ENCODE data around the gene NT5DC1. TPM values are rescaled to one million over a fixed set of nuclear protein-coding genes. Genes with fewer than 3 reads are reported as not detected.

Gene NT5DC1
- polyA plus RNA-seq, 4 donors, result 18.4 to 59.5 (median 24.7) TPM

DNA sequence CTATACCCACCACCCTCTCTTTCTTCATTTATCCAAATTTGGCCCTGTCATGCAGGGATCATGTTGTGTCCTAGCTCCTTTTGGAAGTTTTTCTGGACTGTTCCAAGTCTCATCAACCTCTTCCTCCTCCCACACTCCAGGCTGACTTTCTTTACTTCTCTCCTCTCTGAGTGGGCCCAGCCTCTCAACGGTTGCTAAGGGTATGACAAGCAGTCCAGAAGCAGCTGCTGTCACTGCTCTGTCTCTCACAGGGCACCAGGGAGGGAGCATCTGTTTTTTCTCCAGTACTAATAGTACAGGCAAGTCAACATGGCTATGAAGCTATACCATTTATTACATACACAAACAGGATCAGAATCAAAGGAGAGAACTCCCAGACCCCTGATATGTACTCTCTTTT is 8.2 kb downstream of the NT5DC1 start:
- peaks cover 2 to 22% (median 20%) of the 10 kb centered on the region in 3 donors for H3K36me3 ChIP-seq (ENCODE audit: control insufficient read depth in 3 of 3, insufficient read depth in 2 of 3, low read depth in 1 of 3, low read length in 3 of 3)
- 31 to 63% (median 61%) methylated on average over 1 of the region's 1 CpG for WGBS, 3 donors
- H3K9me3 ChIP-seq (ENCODE audit: control insufficient read depth in 2 of 2, insufficient read depth in 1 of 2, low read depth in 1 of 2, low read length in 1 of 2), result no peaks in the 10 kb centered on the region
- FAIRE-seq, result no peak
- no peak for DNase-seq
- H3K27me3 ChIP-seq (ENCODE audit: control insufficient read depth in 3 of 3, insufficient read depth in 3 of 3, low read length in 3 of 3), result no peaks in the 10 kb centered on the region
- H3K4me3 ChIP-seq (ENCODE audit: low read depth in 1 of 3, low read length in 3 of 3), result no peak overlapping the region
- peaks cover 3 to 15% (median 10%) of the 10 kb centered on the region in 3 donors for H3K4me1 ChIP-seq (ENCODE audit: control insufficient read depth in 3 of 3, insufficient read depth in 2 of 3, low read depth in 1 of 3, low read length in 2 of 3)
- no peak overlapping the region for H3K27ac ChIP-seq (ENCODE audit: low read depth in 1 of 3, low read length in 2 of 3)

DNA sequence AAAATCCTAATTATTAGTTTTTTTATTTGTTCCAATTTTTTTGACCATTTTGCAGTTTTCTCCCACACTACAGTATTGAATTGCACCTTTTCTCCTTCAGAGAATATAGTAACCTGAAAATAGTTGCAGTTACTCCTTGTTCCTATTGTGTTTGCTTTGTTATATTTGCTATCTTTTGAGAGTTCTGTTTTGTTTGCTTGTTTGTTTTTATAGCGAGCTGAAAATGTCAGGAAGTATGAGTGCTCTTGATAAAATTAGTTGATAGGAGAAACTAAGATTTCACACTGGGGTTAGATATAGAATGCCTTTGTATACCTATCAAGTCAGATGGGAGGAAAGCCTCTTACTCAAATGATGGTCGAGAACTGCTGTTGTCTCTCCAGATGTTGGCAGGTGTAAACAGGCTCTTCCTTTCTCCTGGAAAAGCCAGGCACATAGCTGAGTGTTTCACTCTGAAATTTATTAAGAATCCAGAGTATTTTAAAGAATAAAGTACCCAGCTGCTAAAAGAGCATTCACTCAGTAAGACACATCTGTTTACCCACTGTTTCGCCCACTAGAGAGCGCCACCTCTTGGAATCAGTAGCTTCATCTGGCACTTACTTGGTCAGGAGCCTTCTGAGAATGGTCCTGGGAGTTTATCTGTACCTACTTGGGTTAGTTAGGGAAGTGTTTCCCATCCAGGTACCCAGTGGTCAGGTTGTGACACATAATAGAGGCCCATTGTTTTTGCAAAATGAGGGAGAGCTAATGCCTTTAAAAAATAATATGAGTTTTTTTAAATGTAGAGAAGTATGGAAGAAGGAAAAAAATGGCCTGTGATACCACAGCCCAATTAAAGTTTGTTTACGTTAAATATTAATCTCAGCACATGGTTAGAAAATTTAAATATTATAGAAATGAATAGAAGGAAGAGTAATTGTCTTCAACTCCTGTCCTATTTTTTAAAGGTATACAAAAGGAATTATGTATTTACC is 11.2 kb downstream of the NT5DC1 start:
- WGBS, 3 donors, result 71 to 90% (median 85%) methylated on average over 5 of the region's 5 CpGs
- no peaks in the 10 kb centered on the region for H3K27me3 ChIP-seq (ENCODE audit: control insufficient read depth in 3 of 3, insufficient read depth in 3 of 3, low read length in 3 of 3)
- no peaks in the 10 kb centered on the region for H3K9me3 ChIP-seq (ENCODE audit: control insufficient read depth in 2 of 2, insufficient read depth in 1 of 2, low read depth in 1 of 2, low read length in 1 of 2)
- peak; percentile 45 to 52 for DNase-seq
- H3K27ac ChIP-seq (ENCODE audit: low read depth in 1 of 3, low read length in 2 of 3), result no peak overlapping the region
- no peak for FAIRE-seq
- H3K4me1 ChIP-seq (ENCODE audit: control insufficient read depth in 3 of 3, insufficient read depth in 2 of 3, low read depth in 1 of 3, low read length in 2 of 3), result peaks cover 0 to 2% (median 0%) of the 10 kb centered on the region in 3 donors
- H3K36me3 ChIP-seq (ENCODE audit: control insufficient read depth in 3 of 3, insufficient read depth in 2 of 3, low read depth in 1 of 3, low read length in 3 of 3), result peaks cover 7 to 30% (median 25%) of the 10 kb centered on the region in 3 donors
- H3K4me3 ChIP-seq (ENCODE audit: low read depth in 1 of 3, low read length in 3 of 3), result no peak overlapping the region

DNA sequence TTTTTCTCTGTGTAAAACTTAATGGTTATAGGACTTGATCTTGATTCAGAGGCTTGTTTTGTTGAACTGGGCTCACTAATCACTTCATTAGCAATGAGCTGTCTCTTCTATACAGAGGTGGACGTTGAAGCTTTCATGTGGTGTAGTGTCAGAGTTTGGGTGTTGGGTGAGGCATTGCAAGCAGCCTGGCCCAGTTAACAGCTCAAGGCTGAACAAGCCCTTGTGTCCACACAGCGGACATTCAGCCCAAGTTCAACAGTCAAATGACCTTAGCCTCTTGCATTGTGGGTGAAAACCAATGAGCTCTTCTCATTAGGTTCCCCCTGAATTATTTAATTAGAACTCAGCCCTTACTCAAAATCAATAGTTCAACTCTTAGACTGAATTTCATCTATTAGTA is 12.7 kb downstream of the NT5DC1 start:
- Histone ChIP-seq H3K27ac (ENCODE audit: low read depth in 1 of 3, low read length in 2 of 3) (no peak overlapping the region), H3K9me3 (ENCODE audit: control insufficient read depth in 2 of 2, insufficient read depth in 1 of 2, low read depth in 1 of 2, low read length in 1 of 2) (no peaks in the 10 kb centered on the region), H3K36me3 (ENCODE audit: control insufficient read depth in 3 of 3, insufficient read depth in 2 of 3, low read depth in 1 of 3, low read length in 3 of 3) (peaks cover 7 to 34% (median 23%) of the 10 kb centered on the region in 3 donors), H3K4me1 (ENCODE audit: control insufficient read depth in 3 of 3, insufficient read depth in 2 of 3, low read depth in 1 of 3, low read length in 2 of 3) (no peaks in the 10 kb centered on the region), H3K27me3 (ENCODE audit: control insufficient read depth in 3 of 3, insufficient read depth in 3 of 3, low read length in 3 of 3) (no peaks in the 10 kb centered on the region), H3K4me3 (ENCODE audit: low read depth in 1 of 3, low read length in 3 of 3) (no peak overlapping the region)
- FAIRE-seq (no peak), DNase-seq (no peak)
- WGBS, 3 donors, result 94 to 98% (median 98%) methylated on average over 2 of the region's 2 CpGs

DNA sequence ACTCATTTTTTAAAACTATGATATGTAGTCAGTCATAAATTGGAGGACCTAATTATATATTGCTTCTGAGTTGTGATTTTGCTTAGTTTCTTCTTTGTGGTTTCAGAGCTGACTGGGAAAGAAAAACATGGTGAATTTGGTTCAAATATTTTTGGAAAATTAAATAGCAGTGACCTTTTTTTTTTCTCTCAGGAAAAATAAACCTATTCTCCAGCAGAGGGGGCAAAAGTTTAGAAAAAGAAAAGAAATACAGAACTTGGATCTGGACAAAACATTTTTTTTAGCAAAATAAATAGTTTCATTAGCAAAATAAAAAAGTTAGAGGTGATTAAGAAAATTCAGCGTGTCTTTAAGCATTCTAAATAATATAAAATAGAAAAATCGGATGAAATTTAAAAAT is 15.1 kb downstream of the NT5DC1 start:
- 88 to 92% (median 91%) methylated on average over 2 of the region's 2 CpGs for WGBS, 3 donors
- DNase-seq, result no peak
- H3K4me1 ChIP-seq (ENCODE audit: control insufficient read depth in 3 of 3, insufficient read depth in 2 of 3, low read depth in 1 of 3, low read length in 2 of 3), result no peaks in the 10 kb centered on the region
- H3K27ac ChIP-seq (ENCODE audit: low read depth in 1 of 3, low read length in 2 of 3), result no peak overlapping the region
- peaks cover 7 to 23% (median 19%) of the 10 kb centered on the region in 3 donors for H3K36me3 ChIP-seq (ENCODE audit: control insufficient read depth in 3 of 3, insufficient read depth in 2 of 3, low read depth in 1 of 3, low read length in 3 of 3)
- FAIRE-seq, result no peak
- H3K4me3 ChIP-seq (ENCODE audit: low read depth in 1 of 3, low read length in 3 of 3), result no peak overlapping the region
- no peaks in the 10 kb centered on the region for H3K27me3 ChIP-seq (ENCODE audit: control insufficient read depth in 3 of 3, insufficient read depth in 3 of 3, low read length in 3 of 3)
- H3K9me3 ChIP-seq (ENCODE audit: control insufficient read depth in 2 of 2, insufficient read depth in 1 of 2, low read depth in 1 of 2, low read length in 1 of 2), result peaks cover 0 to under 1% of the 10 kb centered on the region in 2 donors

DNA sequence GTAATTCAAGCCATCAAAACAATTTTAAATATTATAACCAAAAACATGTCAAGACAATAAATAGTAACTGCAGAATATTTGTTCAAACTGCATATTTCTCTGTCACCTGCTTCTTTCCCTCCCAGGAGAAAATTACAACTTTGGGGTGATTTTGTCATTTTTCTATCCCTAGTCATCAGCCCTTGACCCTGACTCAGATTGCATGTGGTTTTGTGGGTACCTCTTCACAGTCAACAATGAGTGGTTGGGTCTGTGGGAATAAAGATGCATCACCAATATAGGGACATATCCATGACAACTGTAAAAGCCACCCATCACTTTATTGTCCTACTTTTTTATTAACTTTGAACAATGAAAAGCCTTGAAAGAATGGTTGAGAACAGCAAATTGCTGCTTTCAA is 18.0 kb downstream of the NT5DC1 start:
- Histone ChIP-seq H3K36me3 (ENCODE audit: control insufficient read depth in 3 of 3, insufficient read depth in 2 of 3, low read depth in 1 of 3, low read length in 3 of 3) (peaks cover 7 to 28% (median 18%) of the 10 kb centered on the region in 3 donors), H3K4me3 (ENCODE audit: low read depth in 1 of 3, low read length in 3 of 3) (no peak overlapping the region), H3K27ac (ENCODE audit: low read depth in 1 of 3, low read length in 2 of 3) (no peak overlapping the region), H3K9me3 (ENCODE audit: control insufficient read depth in 2 of 2, insufficient read depth in 1 of 2, low read depth in 1 of 2, low read length in 1 of 2) (peaks cover 0 to 2% of the 10 kb centered on the region in 2 donors), H3K4me1 (ENCODE audit: control insufficient read depth in 3 of 3, insufficient read depth in 2 of 3, low read depth in 1 of 3, low read length in 2 of 3) (no peaks in the 10 kb centered on the region), H3K27me3 (ENCODE audit: control insufficient read depth in 3 of 3, insufficient read depth in 3 of 3, low read length in 3 of 3) (no peaks in the 10 kb centered on the region)
- no peak for FAIRE-seq
- no peak for DNase-seq

DNA sequence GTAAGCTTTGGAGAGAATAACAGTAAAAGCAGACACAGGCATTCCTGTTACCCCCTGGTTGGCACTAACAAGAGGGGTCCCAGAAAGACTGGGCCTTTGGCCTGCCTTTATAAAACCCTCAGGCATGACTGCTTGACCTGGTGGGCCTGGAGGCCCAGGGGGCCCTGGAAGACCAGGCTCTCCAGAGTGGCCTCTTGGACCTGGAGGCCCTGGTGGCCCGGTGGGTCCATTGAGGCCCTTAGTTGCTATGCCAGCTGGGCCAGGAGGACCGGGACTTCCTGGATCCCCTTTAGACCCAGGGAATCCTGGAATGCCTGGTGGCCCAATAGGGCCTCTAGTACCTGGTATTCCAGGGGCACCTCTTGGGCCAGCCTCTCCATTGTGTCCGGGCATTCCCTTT is 19.8 kb downstream of the NT5DC1 start:
- DNase-seq (no peak), FAIRE-seq (no peak)
- no peak overlapping the region for H3K27ac ChIP-seq (ENCODE audit: low read depth in 1 of 3, low read length in 2 of 3)
- 98 to 100% (median 100%) methylated on average over 3 of the region's 3 CpGs for WGBS, 3 donors
- H3K4me1 ChIP-seq (ENCODE audit: control insufficient read depth in 3 of 3, insufficient read depth in 2 of 3, low read depth in 1 of 3, low read length in 2 of 3), result no peaks in the 10 kb centered on the region
- peaks cover 0 to 2% of the 10 kb centered on the region in 2 donors for H3K9me3 ChIP-seq (ENCODE audit: control insufficient read depth in 2 of 2, insufficient read depth in 1 of 2, low read depth in 1 of 2, low read length in 1 of 2)
- H3K4me3 ChIP-seq (ENCODE audit: low read depth in 1 of 3, low read length in 3 of 3), result no peak overlapping the region
- peaks cover 2 to 23% (median 8%) of the 10 kb centered on the region in 3 donors for H3K36me3 ChIP-seq (ENCODE audit: control insufficient read depth in 3 of 3, insufficient read depth in 2 of 3, low read depth in 1 of 3, low read length in 3 of 3)
- no peaks in the 10 kb centered on the region for H3K27me3 ChIP-seq (ENCODE audit: control insufficient read depth in 3 of 3, insufficient read depth in 3 of 3, low read length in 3 of 3)

DNA sequence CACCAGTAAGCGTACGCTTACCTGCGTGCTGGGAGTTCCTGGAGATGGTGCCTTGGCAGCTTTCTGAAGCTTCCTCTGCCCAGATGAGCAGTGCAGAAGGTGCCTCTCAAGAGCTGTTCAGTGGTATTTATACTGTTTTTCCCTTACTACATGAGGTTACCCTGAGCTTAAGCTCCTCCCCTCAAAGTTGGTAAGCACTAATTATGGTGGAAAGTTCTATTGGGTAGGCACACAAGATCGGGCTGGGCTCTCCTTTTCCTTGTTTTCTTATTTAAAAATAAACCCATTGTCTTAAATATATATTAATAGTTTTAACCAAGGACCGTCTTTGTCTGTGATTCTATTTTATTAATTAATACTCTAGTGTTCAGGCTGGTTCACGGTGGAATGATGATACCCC is 25.4 kb downstream of the NT5DC1 start, which contains the start of gene COL10A1:
COL10A1 (minus strand) TSS at position 101 of the 400 bp plus-strand sequence. CDS start 640 bp downstream, outside the sequence.
- FAIRE-seq (no peak), DNase-seq (no peak)
- peaks cover 0 to 10% (median 6%) of the 10 kb centered on the region in 3 donors for H3K36me3 ChIP-seq (ENCODE audit: control insufficient read depth in 3 of 3, insufficient read depth in 2 of 3, low read depth in 1 of 3, low read length in 3 of 3)
- no peak within 1 kb of the TSS for H3K27ac ChIP-seq (ENCODE audit: low read depth in 1 of 3, low read length in 2 of 3)
- no peaks in the 10 kb centered on the region for H3K4me1 ChIP-seq (ENCODE audit: control insufficient read depth in 3 of 3, insufficient read depth in 2 of 3, low read depth in 1 of 3, low read length in 2 of 3)
- H3K27me3 ChIP-seq (ENCODE audit: control insufficient read depth in 3 of 3, insufficient read depth in 3 of 3, low read length in 3 of 3), result no peaks in the 10 kb centered on the region
- H3K4me3 ChIP-seq (ENCODE audit: low read depth in 1 of 3, low read length in 3 of 3), result no peak within 1 kb of the TSS
- 96 to 97% (median 97%) methylated on average over 6 of the region's 6 CpGs for WGBS, 3 donors
- H3K9me3 ChIP-seq (ENCODE audit: control insufficient read depth in 2 of 2, insufficient read depth in 1 of 2, low read depth in 1 of 2, low read length in 1 of 2), result no peaks in the 10 kb centered on the region

DNA sequence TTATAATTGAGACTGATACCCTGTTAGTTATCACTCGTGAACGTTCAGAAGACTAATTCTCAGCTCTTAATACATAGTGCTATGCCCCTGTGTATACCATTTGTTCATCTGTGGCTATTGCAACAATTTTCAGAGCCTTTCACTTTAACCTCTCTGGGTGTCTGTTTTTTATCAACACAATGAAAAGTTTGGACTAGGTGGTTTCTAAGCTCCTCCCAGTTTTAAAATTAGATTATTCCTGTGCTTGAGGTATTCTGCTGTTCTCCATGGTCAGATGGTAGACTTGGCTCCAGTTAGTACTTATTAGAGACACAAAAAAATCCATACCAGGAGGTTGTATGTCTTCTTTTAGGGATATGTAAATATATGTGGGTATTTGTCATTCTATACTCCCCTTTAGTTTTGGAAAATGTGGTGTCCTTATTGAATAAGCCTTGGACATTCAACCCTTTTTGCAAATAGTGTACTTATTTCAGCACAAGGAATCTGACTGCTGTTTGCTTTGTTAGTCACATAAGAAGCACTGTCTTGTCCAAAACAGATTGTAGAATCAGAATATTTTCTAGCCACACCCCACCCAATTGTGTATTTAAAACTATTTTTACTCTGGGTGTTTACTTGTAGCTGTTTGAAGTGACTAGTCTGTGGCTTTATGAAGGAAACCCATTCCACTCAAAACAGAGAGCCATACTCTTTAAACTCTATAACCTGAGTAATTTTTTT is 27.3 kb downstream of the NT5DC1 start:
- FAIRE-seq (no peak), DNase-seq (no peak)
- 76 to 100% (median 90%) methylated on average over 2 of the region's 2 CpGs for WGBS, 3 donors
- Histone ChIP-seq H3K4me1 (ENCODE audit: control insufficient read depth in 3 of 3, insufficient read depth in 2 of 3, low read depth in 1 of 3, low read length in 2 of 3) (no peaks in the 10 kb centered on the region), H3K9me3 (ENCODE audit: control insufficient read depth in 2 of 2, insufficient read depth in 1 of 2, low read depth in 1 of 2, low read length in 1 of 2) (no peaks in the 10 kb centered on the region), H3K27me3 (ENCODE audit: control insufficient read depth in 3 of 3, insufficient read depth in 3 of 3, low read length in 3 of 3) (no peaks in the 10 kb centered on the region), H3K27ac (ENCODE audit: low read depth in 1 of 3, low read length in 2 of 3) (no peak overlapping the region), H3K4me3 (ENCODE audit: low read depth in 1 of 3, low read length in 3 of 3) (no peak overlapping the region), H3K36me3 (ENCODE audit: control insufficient read depth in 3 of 3, insufficient read depth in 2 of 3, low read depth in 1 of 3, low read length in 3 of 3) (peaks cover under 1 to 6% (median 4%) of the 10 kb centered on the region in 3 donors)
